ENCODE measurements around the gene C19orf44.

GRCh38 chr19:16461630-16462051 is 34.6 kb upstream of the C19orf44 start:
- TF ChIP-seq POLR2A (IDR thresholded peaks at IDR 0.05) (no peak), CTCF (IDR thresholded peaks at IDR 0.05) (no peak)

All from body of pancreas (tissue), 4 donors.